Vagina (tissue), 2 donors: Measurements from ENCODE around the gene SRCIN1. TPM values are rescaled to one million over a fixed set of nuclear protein-coding genes. Genes with fewer than 3 reads are reported as not detected.
A peak's percentile ranks its signal among the peaks of the same experiment; 100 is the strongest.
"Not testable (repeated sequence)": the region's sequence is repeated elsewhere in the genome, so short reads cannot be mapped to it uniquely, and the experiment has no call there.

Source experiments
- DNase-seq, 2 donors: peaks; one replicate each; pipeline ENCODE4 v3.0.0-alpha.2; 2017; ENCODE audit errors: extremely low spot score in 2 of 2
- H3K27ac ChIP-seq: fragments of 200-600 bp; sonication (generic); one replicate; pipeline ENCODE4 v1.5.1; 2019
- H3K27me3 ChIP-seq: fragments of 200-600 bp; sonication (generic); one replicate; pipeline ENCODE4 v1.5.1; 2019
- H3K36me3 ChIP-seq, 2 donors: fragments of 200-600 bp; sonication (generic); one replicate each; pipeline ENCODE4 v1.5.1; 2017 to 2019
- H3K4me1 ChIP-seq: fragments of 200-600 bp; sonication (generic); one replicate; pipeline ENCODE4 v1.5.1; 2019
- H3K4me3 ChIP-seq, 2 donors: fragments of 200-600 bp; sonication (generic); 1 replicate in 1 of 2; 2 replicates in 1 of 2; pipeline ENCODE4 v1.5.1; 2016 to 2019
- H3K9me3 ChIP-seq: fragments of 200-600 bp; sonication (generic); one replicate; pipeline ENCODE4 v1.5.1; 2019
- POLR2A ChIP-seq, 2 donors: fragments of 450-650 bp; IDR thresholded peaks; one replicate each; pipeline ENCODE4 v1.6.1; 2017; ENCODE audit warnings: antibody characterized with exemption in 2 of 2, mild to moderate bottlenecking in 2 of 2, moderate library complexity in 2 of 2
- POLR2AphosphoS5 ChIP-seq, 2 donors: sonication (generic); formaldehyde crosslinking; IDR thresholded peaks; one replicate each; pipeline ENCODE4 v1.9.0; 2017; ENCODE audit warnings: antibody characterized with exemption in 2 of 2, mild to moderate bottlenecking in 2 of 2, low read depth in 1 of 2; ENCODE audit not compliant: insufficient read depth in 1 of 2
- intact Hi-C: fragments of 100-400 bp; cut with DNase I; formaldehyde crosslinking; loops from one replicate; pipeline ENCODE4 v1.15.1; 2023
- total RNA-seq: library from RNA; depleted of rRNA; stranded (reverse); fragments of >200 nt; gene quantifications from one replicate; pipeline ENCODE4 v1.2.3, GENCODE V29; 2016
- TF ChIP-seq, protein P1 (sequence below), 3 experiments: fragments of 450-650 bp in 2 of 3; fragments of 200-600 bp in 1 of 3; sonication (generic) in 1 of 3; IDR thresholded peaks; one replicate each; pipeline ENCODE4 v1.5.1; 2017 to 2019; ENCODE audit warnings: antibody characterized with exemption in 3 of 3, mild to moderate bottlenecking in 2 of 3, moderate library complexity in 2 of 3

The SRCIN1 gene
- total RNA-seq, 1 donor from 2014 or later: 5.2 TPM

DNA sequence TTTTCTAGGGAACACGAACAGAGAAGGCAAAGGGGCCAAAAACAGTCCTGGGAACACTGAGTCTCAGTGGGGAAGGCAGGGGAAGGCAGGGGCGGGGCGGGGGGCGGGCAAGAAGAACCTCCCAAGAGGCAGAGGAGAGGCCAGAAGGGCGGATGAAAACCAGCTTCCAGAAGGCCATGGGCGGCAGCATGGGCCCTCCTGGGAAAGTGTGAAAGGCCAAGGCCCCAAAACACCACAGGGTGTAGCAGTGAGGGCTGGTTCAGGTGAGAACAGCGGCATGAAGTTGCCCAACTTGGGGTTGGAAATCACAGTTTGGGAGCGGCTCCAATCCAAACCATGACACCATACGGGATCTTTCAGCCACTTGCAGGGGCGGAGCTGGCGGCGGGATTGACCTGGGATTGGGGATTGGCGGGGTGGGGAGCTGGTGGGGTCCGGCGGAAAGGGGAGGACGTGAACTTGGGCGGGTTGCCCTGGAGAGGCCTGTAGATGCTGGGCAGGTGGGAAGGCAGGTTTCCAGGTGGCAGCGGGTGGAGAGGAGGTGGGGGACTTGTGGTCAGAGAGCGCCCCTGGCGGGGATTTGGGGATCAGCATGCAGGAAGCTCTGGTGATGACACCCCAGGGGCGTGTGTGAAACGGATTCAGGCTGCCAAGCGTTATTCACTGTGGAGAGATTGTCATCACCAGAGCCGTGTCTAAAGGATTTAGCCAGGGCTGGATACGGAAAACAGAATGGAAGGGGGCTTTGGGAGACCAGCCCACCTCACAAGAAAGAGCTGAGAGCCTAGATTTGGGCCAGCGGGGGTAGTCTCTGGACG is 96.6 kb downstream of the SRCIN1 start:
- H3K4me3 ChIP-seq: peak overlapping the region; percentile 18 to 30
- DNase-seq: no peak
- intact Hi-C loops: no loop called here
- no peak overlapping the region for H3K27ac ChIP-seq
- H3K27me3 ChIP-seq: no peaks in the 10 kb centered on the region
- peaks cover 19% of the 10 kb centered on the region for H3K4me1 ChIP-seq
- H3K9me3 ChIP-seq: no peaks in the 10 kb centered on the region
- H3K36me3 ChIP-seq: peaks cover 0 to 23% of the 10 kb centered on the region in 2 donors
- TF ChIP-seq, protein P1, sequence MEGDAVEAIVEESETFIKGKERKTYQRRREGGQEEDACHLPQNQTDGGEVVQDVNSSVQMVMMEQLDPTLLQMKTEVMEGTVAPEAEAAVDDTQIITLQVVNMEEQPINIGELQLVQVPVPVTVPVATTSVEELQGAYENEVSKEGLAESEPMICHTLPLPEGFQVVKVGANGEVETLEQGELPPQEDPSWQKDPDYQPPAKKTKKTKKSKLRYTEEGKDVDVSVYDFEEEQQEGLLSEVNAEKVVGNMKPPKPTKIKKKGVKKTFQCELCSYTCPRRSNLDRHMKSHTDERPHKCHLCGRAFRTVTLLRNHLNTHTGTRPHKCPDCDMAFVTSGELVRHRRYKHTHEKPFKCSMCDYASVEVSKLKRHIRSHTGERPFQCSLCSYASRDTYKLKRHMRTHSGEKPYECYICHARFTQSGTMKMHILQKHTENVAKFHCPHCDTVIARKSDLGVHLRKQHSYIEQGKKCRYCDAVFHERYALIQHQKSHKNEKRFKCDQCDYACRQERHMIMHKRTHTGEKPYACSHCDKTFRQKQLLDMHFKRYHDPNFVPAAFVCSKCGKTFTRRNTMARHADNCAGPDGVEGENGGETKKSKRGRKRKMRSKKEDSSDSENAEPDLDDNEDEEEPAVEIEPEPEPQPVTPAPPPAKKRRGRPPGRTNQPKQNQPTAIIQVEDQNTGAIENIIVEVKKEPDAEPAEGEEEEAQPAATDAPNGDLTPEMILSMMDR (IDR thresholded peaks at IDR 0.05): peak in 2 of 3 experiments; percentile 47 to 52
- no peak for TF ChIP-seq POLR2AphosphoS5 (IDR thresholded peaks at IDR 0.05; ENCODE audit: insufficient read depth in 1 of 2, low read depth in 1 of 2)

- Histone ChIP-seq H3K9me3 (no peaks in the 10 kb centered on the region), H3K27me3 (no peaks in the 10 kb centered on the region), H3K4me3 (no peak overlapping the region), H3K36me3 (peaks cover 0 to 24% of the 10 kb centered on the region in 2 donors), H3K27ac (no peak overlapping the region), H3K4me1 (peaks cover 19% of the 10 kb centered on the region)
- DNase-seq: no peak
- intact Hi-C loops: no loop called here
- TF ChIP-seq, protein P1 (IDR thresholded peaks at IDR 0.05): no peak
- no peak for TF ChIP-seq POLR2A (IDR thresholded peaks at IDR 0.05)
- no peak for TF ChIP-seq POLR2AphosphoS5 (IDR thresholded peaks at IDR 0.05; ENCODE audit: insufficient read depth in 1 of 2, low read depth in 1 of 2)
These were observed 97.2 kb downstream of the SRCIN1 start for GRCh38 chr17:38508570-38508950.

- Histone ChIP-seq H3K9me3 (no peaks in the 10 kb centered on the region), H3K27me3 (no peaks in the 10 kb centered on the region), H3K4me3 (no peak overlapping the region), H3K36me3 (peaks cover 0 to 29% of the 10 kb centered on the region in 2 donors), H3K4me1 (peaks cover 19% of the 10 kb centered on the region), H3K27ac (no peak overlapping the region)
- no peak for DNase-seq
- intact Hi-C loops: no loop called here
- TF ChIP-seq POLR2AphosphoS5 (IDR thresholded peaks at IDR 0.05; ENCODE audit: insufficient read depth in 1 of 2, low read depth in 1 of 2): no peak
These were observed 97.7 kb downstream of the SRCIN1 start for GRCh38 chr17:38507921-38508569.

GRCh38 chr17:38507436-38507835 is 98.3 kb downstream of the SRCIN1 start:
- H3K9me3 ChIP-seq: no peaks in the 10 kb centered on the region
- no peak for TF ChIP-seq POLR2A (IDR thresholded peaks at IDR 0.05)
- TF ChIP-seq POLR2AphosphoS5 (IDR thresholded peaks at IDR 0.05; ENCODE audit: insufficient read depth in 1 of 2, low read depth in 1 of 2): no peak
- TF ChIP-seq, protein P1 (IDR thresholded peaks at IDR 0.05): no peak
- no peak for DNase-seq
- no peaks in the 10 kb centered on the region for H3K27me3 ChIP-seq
- no peak overlapping the region for H3K27ac ChIP-seq
- intact Hi-C loops: no loop called here
- H3K4me1 ChIP-seq: peaks cover 19% of the 10 kb centered on the region
- peaks cover 0 to 35% of the 10 kb centered on the region in 2 donors for H3K36me3 ChIP-seq
- H3K4me3 ChIP-seq: no peak overlapping the region

DNA sequence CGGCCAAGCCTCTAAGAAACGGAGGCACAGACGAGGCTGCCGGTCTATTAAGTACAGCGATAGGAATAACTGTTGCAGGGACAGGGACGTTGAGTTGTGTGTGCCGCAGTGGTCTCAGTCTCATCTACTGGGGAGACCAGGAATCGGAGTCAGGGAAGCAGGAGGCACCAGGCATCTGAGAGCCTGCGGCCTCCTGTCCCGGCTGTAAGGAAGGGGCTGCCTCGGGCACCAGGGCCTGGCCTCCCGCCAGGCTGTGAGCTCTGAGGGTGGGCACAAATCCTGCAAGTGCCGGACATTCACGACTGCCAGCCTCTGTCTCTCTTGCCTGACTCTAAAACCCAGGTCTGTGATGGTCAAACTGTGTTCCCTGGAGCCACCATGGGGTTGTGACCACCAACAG is 101.5 kb downstream of the SRCIN1 start:
- H3K27me3 ChIP-seq: no peaks in the 10 kb centered on the region
- H3K4me1 ChIP-seq: no peaks in the 10 kb centered on the region
- H3K9me3 ChIP-seq: no peaks in the 10 kb centered on the region
- H3K36me3 ChIP-seq: peaks cover 0 to 53% of the 10 kb centered on the region in 2 donors
- no peak overlapping the region for H3K27ac ChIP-seq
- intact Hi-C loops: no loop called here
- no peak overlapping the region for H3K4me3 ChIP-seq
- TF ChIP-seq POLR2AphosphoS5 (IDR thresholded peaks at IDR 0.05; ENCODE audit: insufficient read depth in 1 of 2, low read depth in 1 of 2) (no peak), POLR2A (IDR thresholded peaks at IDR 0.05) (no peak)
- TF ChIP-seq, protein P1 (IDR thresholded peaks at IDR 0.05): no peak
- DNase-seq: no peak

DNA sequence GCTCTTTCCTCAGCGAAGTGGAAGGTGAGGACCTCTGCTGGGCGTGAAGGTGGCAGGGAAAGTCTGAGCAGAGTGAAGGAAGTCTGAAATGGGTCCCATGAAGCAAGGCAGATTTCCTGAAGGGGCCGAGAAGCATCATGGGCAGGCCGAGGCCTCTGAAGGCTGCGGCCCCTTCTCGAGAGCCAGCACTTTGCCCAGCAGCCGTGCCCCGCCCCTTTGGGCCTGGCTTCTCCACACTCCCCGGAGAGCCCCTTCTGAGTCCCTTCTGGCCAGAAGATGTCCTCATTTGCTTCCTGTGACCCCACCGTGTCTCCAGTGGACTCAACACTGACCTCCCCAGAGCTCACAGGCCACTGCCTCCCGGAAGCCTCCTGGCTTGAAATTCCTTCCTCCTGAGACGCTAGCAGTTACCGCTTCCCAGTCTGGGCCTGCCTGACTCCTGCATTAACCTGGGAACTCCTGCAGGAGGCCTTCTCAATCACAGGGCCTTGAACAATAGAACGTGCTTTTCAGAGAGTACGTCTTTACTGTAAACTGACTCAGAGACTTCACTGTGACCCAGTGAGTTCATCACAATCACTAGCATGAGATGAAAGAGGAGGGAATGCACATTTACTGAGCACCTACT is 102.4 kb downstream of the SRCIN1 start:
- DNase-seq, H3K4me3 ChIP-seq, H3K27ac ChIP-seq, intact Hi-C loops, H3K9me3 ChIP-seq, H3K27me3 ChIP-seq, H3K4me1 ChIP-seq: not testable (repeated sequence)
- peaks cover 0 to 61% of the 10 kb centered on the region in 2 donors for H3K36me3 ChIP-seq

GRCh38 chr17:38501718-38502117 is 104.0 kb downstream of the SRCIN1 start:
- H3K27ac ChIP-seq, DNase-seq, H3K9me3 ChIP-seq, H3K4me1 ChIP-seq, H3K27me3 ChIP-seq, intact Hi-C loops, H3K4me3 ChIP-seq: not testable (repeated sequence)
- H3K36me3 ChIP-seq: peaks cover 0 to 67% of the 10 kb centered on the region in 2 donors

DNA sequence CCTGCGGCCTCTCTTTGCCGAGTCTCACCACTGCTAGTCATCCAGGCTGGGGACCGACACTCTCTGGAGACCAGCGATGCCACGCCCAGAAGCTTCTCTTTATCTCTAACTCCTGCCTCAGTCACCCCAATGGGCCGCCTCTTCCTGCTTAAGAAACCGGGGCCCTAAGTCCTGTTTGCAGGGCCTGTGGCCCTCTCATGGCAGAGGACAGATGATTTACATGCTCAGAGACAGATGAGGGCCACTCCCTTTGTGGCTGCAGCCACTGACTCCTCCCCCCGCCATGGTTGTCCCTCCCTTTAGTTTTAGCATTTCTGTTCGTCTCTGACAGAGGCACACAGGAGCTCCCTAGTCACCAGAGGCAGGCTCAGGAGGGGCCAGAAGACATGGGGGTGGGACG is 106.5 kb downstream of the SRCIN1 start:
- H3K9me3 ChIP-seq, intact Hi-C loops, H3K4me1 ChIP-seq, H3K27ac ChIP-seq, DNase-seq, H3K4me3 ChIP-seq, H3K27me3 ChIP-seq: not testable (repeated sequence)
- peaks cover 0 to 59% of the 10 kb centered on the region in 2 donors for H3K36me3 ChIP-seq
